SK-N-MC (cell line): Measurements from ENCODE around the gene GPX4.

Source experiments
- EZH2 ChIP-seq: fragments of 200-600 bp; sonication (generic); IDR thresholded peaks from one replicate; pipeline ENCODE4 v1.6.1; 2017; ENCODE audit warnings: antibody characterized with exemption
- POLR2AphosphoS5 ChIP-seq: IDR thresholded peaks from 2 replicates; pipeline ENCODE4 v1.6.1; 2012; ENCODE audit warnings: mild to moderate bottlenecking, low read depth, low read length, borderline replicate concordance

- no peak for TF ChIP-seq EZH2
- TF ChIP-seq POLR2AphosphoS5: no peak
Observed at GRCh38 chr19:1154731-1155351, 51.0 kb downstream of the GPX4 start.
